HG03354 (cell line): Measurements from ENCODE around the gene MVK.

Source experiments
- ATAC-seq: cut with Tn5 transposase; IDR thresholded peaks from one replicate; pipeline ENCODE4 v1.9.1; 2021; ENCODE audit warnings: mild to moderate bottlenecking; ENCODE audit not compliant: unreplicated experiment, poor library complexity, severe bottlenecking

MVK gene

DNA sequence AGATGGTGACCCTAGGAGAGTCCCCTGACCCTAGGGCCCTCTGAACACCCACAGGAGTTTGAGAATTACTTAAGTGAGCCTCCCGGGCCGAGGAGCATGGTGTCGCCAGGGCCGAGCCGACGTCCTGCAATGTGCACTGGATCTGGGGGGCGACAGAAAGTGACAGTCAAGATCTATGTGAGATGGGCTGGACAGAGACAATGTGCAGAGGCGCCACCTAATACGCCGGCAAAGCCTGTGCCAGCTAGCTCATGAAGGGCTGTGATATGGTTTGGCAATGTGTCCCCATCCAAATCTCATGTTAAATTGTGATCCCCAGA, 11.9 kb upstream of the MVK start:
- no peak for ATAC-seq

DNA sequence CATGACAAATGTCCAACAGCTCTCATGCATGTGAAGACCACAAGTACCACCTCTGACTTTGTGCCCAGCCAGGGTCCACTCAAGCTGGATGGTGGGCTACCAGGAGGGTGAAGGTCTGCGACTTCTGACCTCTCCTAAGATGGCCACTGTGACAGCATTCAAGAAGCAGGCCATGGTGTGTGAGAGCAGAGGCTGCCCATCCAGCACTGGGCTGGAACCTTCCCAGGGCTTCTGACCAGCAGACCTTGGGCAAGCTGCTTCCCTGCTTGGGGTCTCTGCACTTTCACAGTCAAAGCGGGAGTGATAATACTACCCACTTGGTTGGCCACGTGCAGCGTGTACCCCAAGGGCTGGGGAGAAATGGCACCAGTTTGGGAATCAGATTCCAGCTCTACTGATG, 10.7 kb upstream of the MVK start:
- ATAC-seq, result no peak

DNA sequence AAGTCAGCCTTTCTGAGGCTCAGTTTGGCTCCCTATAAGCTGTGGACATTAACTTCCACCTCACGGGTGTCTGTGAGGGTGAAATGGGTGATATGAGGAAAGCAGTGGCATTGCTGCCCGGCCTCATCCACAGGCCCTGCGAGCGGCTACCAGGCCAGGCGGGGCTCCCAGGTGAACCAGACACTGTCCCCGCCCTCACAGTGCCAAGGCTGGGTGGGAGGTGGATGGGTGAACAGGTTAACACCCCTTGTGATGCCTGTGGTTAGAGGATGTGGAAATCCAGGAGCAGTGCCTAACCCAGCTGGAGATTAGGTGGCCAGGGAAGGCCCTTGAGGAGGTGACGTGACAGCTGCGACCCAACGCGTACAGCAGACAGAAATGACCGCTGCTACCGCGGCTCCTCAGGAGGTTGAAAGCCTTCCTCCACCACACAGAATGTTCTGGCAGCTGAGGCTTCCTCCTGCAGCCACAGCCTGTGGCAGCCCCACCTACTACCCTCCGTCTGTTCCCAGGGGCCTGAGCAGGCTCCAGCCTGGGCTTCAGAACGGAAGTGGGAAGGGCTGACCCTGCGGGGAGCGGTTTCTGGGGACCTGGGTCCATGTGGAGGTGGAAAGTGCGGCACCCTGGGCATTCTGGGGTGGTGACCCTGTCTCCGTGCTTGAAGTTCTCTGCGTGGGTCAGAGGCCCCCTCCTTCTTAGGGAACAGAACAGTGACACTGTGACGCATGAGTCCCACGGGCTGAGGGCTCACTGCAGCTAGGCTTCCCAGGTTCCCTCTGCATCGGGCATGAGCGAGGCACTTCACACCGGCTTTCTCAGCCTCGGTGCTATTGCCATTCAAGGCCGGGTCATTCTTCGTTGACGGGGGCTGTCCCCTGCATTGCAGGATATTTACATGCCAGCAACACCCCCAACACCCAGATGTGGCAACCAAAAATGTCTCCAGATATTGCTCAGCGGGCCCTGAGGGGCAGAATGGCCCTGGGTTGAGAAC, 10.0 kb upstream of the MVK start:
- no peak for ATAC-seq

DNA sequence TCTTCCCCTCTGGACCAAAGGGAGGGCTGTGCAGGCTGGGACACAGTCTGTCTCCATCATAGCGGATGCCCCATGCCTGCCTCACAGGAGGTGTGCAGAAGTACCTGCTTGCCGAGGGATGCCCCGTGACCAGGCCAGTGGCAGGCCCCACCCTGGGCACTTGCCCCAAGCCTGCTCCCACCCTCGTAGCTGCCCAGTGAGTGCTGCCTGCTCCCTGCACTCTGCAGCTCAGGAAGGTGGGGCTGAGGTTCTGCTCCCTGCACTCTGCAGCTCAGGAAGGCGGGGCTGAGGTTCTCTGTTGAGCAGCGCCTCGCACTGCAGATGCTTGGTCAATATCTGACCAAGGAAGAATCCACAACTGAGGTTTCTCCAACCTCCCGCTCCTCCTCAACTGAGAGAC, 7.2 kb upstream of the MVK start:
- ATAC-seq, result no peak

DNA sequence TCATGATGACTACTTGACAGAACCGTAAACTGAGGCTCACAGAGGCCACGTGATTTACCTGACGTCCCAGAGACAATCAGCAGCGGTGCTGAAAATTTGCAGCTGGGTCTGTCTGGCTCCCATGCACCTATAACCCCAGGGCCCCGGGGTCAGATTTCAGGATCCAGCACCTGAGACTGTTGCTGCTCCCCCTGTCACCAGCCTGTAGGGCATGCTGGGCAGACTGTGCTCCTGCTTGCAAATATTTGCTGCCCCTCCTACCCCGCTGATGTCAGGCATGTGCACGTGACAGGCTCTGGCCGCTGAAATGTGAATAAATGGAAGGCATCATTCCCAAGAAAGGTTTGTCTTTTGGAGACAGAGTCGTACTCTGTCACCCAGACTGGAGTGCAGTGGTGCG, 6.3 kb upstream of the MVK start:
- ATAC-seq, result no peak

DNA sequence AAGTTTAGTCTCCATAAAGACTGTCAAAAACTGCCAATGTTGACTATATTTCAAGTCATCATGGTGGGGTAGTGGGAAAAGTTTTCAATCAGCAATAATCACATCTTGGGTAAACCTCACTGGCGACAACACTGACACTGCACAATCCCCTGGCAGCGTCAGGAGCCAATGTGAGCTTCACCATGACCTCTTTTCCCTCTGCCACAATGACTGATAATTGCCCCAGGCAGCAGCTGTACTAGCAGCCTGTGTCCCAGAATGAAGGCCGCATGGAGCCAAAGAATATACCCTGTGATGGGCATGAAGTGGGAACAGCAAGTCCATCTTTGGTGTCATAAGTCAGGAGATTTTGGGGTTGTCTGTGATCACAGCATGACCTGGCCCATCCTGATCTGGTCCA, 5.6 kb upstream of the MVK start:
- ATAC-seq, result no peak

DNA sequence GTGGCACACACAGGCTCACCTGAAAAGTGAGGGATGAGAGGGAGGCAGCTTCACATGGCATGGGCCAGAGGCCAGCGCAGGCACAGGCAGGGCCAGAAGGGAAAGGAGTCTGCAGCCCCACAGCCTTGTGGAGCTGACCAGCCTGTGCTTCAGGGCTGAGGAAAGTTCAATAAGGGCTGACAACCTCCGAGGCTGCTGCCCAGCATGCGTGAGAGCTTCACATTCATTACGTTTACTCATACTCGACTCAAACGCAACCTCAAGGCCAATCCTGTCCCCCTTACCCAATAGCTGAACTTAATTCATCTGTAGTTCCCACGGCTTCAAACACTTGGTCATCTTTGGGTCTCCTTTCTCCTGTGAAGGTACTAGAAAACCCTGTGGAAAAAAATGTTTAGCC, 5.1 kb upstream of the MVK start:
- no peak for ATAC-seq

DNA sequence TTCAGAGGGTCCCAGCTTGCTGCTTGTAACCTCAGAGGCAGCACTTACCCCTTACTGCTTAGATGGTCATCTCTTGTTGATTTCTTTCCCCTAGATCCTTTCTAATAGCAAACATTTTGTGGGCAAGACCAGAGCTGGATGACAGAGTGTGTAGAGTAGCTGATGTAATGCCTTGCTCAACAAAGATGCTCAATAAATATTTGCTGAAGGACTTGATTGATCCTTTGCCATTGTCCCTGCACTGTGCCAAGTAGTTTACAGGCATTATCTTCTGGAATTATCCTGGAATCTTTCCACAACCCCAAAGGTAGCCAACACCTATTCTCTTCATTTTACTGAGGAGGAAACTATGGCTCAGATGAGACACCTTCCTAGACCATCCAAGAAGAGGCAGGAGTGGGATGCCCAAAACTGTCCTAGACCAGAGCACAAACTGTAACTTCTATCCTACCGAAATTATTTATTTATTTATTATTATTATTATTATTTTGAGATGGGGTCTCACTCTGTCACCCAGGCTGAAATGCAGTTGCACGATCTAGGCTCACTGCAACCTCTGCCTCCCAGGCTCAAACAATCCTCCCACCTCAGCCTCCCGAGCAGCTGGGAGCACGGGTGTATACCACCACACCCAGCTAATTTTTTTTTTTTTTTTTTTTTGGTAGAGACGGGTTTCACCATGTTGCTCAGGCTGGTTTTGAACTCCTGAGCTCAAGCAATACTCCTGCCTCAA, 1.7 kb upstream of the MVK start:
- no peak for ATAC-seq

DNA sequence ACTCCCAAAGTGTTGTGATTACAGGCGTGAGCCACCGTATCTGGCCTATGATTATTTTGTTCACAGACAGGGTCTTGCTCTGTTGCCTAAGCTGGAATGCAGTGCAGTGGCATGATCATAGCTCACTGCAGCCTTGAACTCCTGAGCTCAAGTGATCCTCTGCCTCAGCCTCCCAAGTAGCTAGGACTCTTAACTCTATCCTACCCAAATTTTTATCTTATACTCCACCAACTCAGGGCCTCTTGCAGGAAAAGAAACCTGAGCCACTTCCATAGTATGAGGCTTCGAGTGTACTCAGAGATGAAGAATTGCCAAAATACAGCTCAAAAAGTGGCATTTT, 1.1 kb upstream of the MVK start:
- ATAC-seq, result no peak

DNA sequence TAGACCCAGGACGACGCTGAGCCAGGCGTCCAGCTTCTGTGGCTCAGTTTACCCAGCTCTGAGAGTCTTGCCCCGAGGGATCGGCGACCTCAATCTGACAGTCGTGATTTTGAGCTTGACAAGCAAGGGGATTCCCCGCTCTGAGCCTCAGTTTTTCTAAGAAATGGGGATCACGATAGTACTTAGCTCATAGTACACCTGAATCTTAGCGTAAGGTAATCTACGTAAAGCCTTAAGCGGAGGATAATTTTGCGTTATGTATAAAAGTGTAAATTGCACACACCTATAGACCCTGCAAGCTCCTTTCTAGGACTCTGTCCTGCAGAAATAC, 285 bp downstream of the MVK start:
- ATAC-seq, result peak; percentile 15

DNA sequence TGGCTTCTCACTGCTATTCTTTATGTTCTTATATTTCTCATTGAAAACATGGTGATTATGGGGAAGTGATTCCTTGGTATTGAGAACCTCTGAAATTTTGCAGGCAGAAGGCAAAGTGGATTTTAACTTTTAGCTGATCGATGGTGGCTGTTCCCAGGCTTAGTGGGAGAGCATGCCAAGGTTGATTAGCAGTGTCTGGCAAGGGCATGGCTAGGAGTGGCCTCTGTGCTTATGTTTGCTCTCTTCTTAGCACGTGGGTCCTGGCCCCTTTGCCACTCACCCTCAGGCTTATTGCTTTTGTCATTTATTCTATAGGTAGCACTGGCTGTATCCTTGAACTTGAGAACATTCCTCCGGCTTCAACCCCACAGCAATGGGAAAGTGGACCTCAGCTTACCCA, 2.1 kb downstream of the MVK start:
- ATAC-seq, result no peak

DNA sequence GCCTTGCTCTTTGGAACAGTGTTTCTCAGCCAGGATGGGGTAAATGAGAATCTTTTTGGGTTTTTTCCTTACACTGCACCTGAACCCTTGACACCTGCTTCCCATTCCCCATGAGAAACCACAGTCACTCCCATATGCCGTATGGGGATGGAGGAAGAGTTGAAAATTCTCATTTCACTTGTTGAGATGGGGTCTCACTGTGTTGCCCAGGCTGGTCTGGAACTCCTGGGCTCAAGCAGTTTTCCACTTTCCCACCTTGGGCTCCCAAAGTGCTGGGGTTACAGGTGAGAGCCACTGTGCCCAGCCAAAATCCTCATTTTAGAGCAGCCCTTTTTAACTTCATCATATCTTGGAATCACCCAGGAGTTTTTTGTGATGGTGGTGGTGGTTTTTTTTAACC, 3.7 kb downstream of the MVK start:
- no peak for ATAC-seq

DNA sequence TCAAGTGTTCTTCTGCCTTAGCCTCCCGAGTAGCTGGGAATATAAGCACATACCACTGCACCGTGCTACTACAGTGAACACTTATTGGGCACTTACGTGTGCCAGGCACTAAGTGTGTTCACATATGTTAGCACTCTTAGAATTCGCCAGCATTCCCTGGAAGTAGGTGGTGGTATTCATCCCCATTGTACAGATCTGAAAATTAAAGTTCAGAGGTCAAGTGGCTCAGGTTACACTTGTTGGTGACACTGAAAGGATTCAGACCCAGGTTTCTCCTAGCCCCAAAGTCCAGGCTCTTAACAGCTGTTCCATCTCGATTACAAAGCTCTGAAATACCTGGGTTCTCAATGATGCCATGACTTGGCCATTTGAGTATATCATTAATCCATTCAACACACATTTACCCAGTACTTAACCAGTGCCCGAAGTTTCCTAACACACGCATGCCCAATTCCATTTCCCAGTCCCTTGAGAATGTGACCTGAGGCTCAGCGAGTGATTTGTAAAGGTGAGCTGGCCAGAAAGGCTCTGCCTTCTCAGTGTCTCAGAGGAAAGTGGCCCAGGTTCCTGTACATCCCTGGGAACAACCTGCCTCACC, 4.8 kb downstream of the MVK start:
- no peak for ATAC-seq

DNA sequence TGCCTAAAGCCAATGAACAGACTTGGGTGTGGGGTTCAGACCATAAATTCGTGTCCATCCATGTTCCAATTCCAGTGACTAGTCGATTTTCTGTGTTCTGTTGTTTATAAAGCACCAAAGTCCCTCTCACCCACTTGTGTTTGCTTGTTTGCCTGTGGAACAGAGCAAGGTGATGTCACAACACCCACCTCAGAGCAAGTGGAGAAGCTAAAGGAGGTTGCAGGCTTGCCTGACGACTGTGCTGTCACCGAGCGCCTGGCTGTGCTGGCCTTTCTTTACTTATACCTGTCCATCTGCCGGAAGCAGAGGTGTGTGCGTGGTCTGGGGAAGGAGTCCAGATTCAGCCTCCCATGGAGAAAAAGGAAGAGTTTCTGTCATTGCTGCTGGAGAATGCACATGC, 6.0 kb downstream of the MVK start:
- ATAC-seq, result no peak

DNA sequence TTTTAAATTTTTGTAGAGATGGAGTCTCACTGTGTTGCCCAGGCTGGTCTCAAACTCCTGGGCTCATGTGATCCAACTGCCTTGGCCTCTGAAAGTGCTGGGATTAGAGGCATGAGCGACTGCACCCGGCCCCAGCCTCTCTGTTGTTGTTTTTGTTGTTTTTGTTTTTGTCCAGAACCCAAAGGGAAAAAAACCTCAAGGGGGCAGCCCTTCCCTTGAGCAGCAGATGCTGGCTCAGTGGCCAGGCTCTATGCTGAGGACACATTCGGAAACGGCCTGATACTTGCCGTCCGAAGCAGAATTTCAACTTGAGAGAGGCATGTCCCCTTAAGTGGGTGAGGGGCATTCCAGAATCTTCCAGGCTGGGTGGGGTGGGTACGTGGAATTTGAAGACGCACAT, 6.7 kb downstream of the MVK start:
- ATAC-seq, result no peak

DNA sequence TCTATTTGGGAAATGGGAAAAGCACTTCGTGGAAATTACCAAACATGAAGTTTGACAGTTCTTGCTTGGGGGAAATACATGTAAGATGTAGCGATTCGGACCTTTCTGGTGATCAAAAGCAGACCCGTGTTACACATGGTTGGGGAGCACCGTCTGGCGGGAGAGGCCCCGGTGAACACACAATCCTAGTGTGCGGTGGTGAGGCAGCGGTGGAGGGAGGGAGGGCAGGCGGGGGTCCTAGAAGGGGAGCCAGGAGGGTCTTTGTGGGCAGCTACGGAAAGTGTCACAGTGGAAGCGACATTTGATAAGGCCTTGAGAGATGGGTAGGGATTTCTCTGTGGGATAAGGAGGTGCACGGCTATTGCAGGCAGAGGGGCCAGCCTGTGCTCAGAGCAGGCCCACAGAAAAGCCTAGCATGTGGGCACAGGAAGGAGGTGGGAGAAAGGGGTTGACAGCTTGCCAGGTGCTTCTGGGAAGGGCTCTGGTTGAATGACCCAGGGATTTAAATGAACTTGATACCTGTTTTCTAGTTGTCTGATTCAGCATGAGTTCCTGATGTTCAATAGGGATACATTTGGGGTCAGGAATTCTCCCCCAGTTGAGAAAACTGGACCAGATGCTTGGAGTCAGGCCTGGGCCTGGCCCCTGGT, 7.2 kb downstream of the MVK start:
- ATAC-seq, result no peak

DNA sequence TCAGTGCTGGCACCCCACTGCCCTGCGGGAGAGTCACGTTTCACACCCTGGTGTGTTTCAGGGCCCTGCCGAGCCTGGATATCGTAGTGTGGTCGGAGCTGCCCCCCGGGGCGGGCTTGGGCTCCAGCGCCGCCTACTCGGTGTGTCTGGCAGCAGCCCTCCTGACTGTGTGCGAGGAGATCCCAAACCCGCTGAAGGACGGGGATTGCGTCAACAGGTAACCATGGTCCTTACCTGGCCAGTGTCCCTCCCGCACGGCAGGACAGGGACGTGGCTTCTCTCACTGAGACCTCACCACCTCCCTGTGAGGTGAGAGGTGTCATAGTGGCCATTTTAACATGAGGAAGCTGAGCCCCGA, 7.7 kb downstream of the MVK start:
- ATAC-seq, result no peak

DNA sequence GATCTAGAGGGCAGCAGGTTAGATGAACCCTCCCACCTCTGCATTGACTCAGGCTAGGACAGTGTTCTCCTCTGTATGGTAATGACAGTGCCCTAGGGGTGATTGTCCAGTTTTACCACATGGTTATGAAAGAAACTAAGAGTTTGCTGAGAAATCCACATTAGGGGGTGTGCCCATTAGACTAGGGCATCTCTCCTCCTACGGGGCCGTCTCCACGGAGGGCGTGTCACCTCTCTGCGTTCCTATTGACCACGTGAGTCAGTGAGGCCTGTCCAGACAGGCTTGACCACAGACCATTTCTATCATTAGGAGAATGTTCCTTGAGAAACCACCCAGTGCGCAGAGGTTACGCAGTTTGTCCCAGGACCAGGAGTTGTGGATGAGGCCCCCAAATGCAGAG, 8.3 kb downstream of the MVK start:
- ATAC-seq, result no peak

DNA sequence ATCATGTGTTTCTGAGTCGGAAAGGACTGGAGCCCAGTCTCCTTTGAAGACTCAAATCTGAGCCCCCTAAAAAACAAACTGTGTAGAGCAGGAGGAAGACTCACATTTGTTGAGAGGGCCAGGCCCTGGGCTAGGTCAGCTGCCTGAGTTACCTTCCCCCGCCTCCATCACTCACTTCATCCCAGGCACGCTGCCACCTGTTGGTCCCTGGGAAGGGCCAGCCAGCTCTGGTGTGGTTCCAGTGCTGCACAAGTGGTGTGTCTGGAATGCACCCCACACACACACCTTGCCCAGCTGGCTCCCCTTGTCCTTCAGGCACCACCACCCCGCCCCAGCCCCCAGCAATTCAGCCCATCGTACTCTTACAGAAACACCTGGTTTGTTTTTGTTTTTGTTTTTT, 9.0 kb downstream of the MVK start:
- ATAC-seq, result no peak

DNA sequence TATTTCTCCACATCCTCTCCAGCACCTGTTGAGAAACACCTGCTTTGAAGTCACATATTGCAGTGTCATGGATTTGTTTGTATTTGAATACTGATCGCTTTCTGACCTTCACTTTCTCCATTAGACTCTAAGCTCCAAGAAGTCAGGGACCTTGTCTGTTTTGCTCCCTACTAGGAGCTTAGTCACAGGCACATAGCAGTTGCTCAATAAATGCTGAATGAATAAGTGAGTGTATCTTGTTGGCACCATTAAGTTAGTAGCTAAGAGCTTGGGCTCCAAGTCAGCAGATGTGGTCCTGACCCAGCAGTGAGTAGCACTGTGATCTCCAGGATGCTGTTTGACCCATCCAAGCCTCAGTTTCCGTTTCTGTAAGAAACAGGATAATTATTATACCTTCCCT, 10.1 kb downstream of the MVK start:
- no peak for ATAC-seq
